GM19043 (cell line): Measurements from ENCODE around the gene RCN2.
A peak's percentile ranks its signal among the peaks of the same experiment; 100 is the strongest.

Experiments
- ATAC-seq: cut with Tn5 transposase; IDR thresholded peaks from one replicate; pipeline ENCODE4 v1.9.1; 2021; ENCODE audit warnings: low read depth; ENCODE audit not compliant: unreplicated experiment

RCN2 gene

DNA sequence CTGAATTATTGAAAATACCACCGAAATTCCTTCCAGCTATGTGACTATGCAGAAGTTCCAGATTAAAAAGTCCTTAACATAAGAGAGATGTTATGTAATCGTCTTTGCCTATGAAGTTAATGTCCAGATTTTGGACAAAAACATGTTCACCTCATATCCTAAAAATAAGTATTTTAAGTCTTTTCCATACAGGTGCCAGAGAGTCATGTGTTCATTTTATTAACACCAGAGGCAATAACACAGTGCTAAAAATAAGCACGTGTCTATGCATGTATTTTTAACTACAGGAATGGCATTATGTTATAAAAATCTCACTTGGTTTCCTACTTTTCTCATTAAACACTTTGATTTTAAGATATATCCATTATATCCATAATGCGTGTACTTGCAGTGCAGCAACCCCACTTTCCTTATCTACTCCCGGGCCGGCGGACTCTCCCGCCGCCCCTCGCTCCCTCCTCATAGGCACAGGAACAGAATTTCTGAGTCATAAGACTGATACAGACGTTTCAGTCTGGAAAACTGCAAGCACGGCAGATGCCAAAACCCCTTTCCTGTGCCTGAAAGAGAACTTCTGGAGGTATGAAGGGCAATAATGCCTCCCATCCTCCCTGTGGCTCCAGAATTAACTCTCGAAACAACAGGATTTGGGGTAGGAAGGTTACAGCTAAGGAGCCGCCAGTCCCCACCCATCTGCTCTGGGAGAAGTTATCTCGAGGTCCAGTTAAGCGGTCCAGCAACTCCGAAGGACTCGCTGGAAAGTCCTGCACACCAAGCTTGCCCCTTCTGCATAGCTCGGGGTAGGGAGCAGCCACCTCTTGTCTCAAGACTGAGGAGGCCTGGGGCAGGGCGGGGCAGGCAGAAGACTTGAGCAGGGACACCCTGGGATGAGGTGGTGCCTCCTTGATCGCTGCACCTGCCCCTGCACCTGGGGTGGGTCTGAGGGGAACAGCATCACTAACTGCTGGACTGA, 41.1 kb downstream of the RCN2 start:
- no peak for ATAC-seq

DNA sequence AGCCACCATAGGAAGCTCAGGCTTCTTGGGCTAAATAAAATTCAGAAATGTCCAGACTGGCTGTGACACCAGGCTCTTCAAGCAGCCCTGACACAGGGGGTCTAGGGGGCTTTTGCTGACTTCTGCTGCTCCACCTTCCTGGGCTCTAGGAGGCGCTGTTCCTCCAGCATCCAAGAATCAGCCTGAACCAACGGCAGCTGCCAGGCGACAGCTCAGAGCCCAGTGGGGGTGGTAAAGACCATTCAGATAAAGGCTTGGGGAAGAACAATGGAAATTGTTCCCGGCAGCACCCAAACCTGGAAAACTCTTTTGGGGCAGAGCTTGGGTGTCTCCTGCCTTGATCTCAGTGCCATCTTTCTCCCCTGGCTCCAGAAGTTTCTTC, 41.8 kb downstream of the RCN2 start:
- ATAC-seq = no peak

DNA sequence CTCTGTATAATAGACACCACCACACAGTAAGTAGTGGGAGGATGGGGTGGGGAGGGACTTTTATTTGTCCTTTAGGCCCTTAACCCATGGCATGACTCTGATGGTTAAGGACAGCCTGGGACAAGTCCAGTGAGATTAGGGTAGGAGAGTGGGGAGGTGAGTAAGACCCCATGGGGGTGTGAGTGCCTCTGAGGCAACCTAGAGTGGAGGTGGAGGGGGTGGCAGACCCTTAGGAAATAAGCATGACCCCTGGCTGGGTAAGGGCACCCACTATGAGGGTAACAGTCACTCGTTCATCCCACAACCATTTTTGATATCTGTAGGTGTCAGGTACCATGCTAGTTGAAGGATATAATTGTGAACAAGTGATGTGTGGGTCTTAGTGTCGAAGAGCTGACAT, 42.4 kb downstream of the RCN2 start:
- ATAC-seq = no peak

DNA sequence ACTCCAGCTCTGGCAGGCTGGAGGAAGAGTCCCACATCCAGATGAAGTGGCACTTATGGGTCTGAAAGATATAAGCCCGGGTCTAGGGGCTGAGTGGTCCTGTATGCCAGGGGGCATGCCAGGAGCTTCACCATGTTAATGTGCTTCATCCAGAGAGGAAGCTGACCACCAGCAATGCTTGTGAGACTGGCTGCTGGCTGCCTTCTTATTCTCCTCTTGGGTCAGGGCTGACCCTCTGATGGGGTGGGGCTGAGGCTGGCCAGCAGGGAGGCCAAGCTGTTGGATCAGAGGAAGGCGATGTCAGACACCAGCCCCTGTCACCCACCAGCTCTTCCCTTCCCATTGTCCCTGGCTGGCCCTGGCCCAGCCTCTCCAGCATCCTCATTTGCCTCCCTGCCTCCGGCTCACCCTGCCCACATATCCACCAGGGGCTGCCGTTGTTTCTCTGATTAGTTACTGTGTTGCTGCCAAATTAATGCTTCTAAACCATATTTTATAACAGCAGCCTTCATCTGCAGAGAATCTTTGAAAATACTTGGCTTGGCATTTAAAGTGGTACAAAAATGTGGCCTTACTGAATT, 43.0 kb downstream of the RCN2 start:
- ATAC-seq = no peak

DNA sequence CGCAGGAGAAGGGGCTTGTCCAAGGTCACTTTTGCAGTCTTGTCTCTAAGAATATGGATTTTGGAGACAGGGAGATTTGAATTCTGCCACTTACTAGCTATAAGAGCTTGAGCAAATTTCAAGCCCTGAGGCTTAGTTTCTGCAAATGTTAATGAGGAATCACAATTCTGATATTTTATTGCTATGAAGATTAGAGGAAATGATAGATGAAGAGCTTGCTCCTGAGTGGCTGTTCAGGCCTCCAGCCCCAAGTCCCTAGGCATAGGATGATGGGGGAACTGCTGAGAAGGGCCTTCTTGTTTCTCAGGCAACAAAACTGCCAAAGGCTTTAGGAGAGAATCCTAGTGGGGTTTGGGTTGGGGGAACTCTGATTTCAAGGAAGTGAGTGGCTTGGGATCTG, 44.6 kb downstream of the RCN2 start:
- no peak for ATAC-seq

DNA sequence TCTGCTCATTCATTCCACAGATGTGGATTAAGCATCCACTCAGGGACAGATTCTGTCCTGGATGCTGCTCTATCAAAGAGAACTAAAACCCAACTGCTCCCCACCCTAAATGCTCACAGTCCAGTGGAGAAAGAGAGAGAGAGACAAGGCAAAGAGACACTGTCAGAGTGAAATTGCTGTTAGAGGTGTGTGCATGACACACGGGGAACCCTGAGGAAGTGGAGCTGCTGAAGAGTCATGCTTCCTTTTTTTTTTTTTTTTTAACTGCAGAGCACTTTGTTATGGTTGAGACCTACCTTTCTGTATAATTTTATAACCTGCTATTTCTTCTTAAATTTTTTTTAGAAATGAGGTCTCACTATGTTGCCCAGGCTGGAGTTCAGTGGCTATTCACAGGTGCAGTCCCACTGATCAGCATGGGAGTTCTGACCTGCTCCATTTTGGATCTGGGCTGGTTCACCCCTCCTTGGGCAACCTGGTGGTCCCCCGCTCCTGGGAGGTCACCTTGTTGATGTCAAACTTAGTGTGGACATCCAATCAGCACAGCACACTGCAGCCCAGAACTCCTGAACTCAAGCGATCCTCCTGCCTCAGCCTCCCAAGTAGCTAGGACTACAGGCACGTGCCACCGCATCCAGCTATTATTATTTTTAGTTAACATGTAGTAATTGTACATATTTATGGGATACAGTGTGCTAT, 45.2 kb downstream of the RCN2 start:
- ATAC-seq = no peak

DNA sequence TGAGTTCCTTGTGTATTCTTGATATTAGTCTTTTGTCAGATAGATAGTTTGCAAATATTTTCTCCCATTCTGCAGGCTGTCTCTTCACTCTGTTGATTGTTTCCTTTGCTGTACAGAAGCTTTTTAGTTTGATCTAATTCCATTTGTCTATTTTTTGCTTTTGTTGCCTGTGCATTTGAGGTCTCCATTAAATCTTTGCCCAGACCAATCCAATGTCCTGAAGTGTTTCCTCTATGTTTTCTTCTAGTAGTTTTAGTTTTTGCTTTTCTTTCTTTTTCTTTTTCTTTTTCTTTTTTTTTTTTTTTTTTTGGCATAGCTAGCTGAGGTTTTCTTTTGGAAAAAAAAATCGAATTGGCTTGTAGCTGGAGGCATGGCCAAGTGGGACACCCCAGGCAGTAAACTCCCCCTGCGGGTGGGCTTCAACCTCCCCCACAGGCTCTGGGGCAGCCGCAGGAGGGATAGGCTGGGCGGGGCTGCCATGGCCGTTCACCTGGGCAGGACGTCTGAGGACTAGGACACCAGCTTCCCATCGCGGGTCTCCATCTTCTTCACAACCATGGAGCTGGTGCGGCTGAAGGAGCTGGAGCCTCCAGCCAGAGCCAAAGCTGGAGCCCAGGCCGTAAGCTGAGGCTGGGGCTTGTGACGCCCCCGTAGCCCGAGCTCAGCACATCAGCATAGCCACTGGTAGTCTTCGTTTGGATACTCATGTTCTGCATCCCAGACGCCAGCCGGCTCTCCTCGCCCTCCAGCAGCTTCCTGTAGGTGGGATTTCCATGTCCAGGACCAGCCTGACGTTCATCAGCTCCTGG, 47.2 kb downstream of the RCN2 start:
- no peak for ATAC-seq

DNA sequence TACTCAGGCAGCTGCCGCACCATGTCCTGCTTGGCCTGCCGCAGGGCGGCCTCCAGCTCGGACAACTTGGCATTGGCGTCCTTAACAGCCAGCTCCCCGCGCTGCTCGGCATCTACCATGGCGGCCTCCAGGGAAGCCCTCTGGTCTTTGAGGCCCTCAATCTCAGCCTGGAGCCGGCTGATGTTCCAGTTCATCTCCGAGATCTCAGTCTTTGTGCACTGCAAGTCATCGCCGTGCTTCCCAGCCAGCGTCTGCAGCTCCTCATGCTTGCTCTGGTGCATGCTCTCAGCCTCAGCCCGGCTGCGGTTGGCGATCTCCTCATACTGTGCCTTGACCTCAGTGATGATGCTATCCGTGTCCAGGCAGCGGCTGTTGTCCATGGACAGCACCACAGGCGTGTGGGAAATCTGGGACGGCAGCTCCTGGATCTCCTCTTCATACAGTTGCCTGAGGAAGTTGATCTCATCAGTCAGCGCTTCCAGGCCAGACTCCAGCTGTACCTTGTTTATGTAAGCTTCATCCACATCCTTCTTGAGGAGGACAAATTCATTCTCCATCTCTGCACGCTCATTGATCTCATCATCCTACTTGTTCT, 47.9 kb downstream of the RCN2 start:
- no peak for ATAC-seq

DNA sequence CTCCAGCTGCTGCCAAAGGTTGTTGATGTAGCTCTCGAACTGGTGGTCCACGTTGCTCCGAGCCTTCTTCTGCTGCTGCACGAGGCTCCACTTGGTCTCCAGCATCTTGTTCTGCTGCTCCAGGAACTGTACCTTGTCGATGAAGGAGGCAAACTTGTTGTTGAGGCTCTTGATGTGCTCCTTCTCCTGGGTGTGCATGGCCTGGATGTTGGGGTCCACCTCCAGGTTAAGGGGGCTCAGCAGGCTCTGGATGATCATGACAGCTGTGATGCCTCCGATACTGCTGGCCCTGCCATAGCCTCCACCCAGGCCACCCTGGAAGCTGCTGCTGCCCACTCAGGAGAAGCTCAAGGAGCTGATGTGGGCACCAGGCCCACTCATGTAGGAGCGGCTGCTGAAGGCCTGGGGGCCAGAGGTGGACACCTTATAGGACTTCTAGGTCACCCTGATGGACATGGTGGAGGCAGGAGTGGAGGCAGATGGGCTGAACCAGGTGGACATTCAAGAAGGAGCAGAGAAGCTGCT, 48.5 kb downstream of the RCN2 start:
- ATAC-seq = no peak

DNA sequence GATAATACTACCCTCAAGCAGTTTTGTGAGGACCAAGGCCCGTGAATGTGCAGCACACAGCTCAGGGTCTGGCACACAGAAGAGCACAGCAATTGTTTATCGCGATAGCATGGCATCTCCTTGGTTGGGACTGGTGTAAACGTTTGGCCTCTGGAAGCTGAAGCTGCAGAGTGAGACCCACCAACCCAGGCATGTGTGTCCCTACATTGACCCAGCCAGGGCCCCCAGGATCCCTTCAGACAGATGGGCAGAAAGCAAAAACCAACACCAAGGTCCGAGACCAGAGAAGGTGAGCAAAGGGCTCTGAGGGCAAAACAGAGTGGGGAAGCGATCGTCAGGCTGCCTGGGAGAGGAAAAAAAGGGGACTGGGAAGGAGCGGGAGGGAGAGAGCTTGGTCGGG, 50.8 kb downstream of the RCN2 start:
- ATAC-seq = no peak

DNA sequence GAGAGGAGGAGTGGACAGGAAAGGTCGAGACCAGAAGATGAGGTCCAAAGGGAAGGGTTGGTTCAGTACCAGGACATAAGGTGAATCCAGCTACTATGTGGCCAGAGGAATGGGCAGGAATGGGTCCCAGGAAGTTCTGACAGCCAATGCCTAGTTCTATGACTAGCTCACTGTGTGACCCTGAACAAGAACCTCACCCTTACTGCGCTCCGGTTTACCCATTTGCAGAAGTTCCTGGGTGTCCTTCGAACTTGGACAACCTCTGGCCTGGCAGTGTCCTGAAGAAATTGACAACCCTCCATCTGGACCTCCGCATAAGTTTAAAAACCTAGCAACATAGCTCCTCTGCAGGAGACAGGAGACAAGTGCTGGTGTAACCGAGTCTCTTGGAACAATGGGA, 51.2 kb downstream of the RCN2 start:
- ATAC-seq = no peak

DNA sequence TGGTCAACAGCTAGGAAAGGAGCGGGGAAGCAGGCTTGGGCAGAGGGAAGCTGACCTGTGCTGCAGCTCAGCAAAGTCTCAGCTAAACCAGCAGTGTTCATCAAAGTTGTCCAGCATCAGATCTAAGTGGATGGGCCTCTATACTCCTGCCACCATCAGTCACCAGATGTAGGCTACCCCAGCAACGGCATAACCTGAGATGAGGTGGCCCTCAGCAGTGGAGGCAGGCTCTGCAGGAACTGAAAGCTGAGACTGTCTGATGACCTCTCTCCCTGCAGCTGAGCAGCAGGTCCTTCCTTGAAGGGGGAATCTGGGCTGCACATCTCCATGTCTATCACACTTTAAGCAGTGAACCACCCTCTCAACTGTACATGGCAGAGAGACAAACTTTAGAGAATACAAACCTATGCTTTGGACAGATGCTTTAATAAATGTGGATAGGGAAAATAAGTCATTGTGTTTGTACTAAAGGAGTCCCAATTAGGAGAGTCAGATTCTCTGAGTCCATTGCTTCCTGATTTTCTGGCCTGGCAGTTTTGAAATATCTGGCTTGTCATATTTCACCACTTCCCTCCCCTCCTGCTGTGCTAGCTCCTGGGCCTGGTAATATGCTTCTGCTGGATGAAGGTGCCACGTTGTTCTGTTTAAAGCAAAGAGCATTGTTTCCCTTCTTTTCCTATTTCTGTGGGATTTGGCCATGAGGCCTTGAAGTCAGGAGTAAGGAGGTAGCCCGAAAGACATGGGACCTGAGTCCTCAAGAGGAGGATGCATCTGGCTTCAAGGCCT, 52.2 kb downstream of the RCN2 start:
- no peak for ATAC-seq

DNA sequence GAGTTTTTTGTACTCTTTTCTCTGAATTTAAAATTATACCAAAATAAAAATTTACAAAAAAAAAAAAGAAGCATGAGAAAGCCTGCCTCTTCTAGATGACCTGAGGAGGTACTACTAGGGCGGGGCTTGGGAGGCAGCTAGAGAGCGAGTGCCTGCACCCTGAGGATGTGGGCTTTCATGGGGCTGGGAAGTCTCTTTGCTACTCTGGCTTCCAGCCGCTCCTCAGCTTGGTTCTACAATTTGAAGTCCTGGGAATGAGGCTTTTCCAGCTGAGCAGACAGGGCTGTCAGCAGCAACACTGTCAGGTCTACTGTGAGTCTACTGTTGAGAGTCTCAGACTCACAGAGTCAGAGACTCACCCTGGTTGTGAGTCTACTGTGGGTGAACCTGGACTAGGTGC, 55.2 kb downstream of the RCN2 start:
- no peak for ATAC-seq

DNA sequence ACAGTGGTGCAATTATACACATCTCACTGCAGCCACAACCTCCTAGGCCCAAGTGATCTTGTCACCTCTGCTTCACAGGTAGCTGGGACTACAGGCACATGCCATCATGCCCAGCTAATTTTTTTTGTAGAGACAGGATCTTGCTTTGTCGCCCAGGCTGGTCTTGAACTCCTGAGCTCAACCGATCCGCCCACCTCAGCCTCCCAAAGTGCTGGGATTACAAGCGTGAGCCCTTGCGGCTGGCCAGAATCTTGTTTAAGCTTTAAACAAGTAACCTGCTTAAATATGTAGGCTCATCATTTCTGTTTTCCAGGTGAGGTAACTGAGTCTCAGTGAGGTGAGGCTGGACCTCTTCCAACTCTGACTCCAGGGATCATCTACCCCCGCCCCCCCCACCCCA, 55.7 kb downstream of the RCN2 start:
- ATAC-seq = no peak

DNA sequence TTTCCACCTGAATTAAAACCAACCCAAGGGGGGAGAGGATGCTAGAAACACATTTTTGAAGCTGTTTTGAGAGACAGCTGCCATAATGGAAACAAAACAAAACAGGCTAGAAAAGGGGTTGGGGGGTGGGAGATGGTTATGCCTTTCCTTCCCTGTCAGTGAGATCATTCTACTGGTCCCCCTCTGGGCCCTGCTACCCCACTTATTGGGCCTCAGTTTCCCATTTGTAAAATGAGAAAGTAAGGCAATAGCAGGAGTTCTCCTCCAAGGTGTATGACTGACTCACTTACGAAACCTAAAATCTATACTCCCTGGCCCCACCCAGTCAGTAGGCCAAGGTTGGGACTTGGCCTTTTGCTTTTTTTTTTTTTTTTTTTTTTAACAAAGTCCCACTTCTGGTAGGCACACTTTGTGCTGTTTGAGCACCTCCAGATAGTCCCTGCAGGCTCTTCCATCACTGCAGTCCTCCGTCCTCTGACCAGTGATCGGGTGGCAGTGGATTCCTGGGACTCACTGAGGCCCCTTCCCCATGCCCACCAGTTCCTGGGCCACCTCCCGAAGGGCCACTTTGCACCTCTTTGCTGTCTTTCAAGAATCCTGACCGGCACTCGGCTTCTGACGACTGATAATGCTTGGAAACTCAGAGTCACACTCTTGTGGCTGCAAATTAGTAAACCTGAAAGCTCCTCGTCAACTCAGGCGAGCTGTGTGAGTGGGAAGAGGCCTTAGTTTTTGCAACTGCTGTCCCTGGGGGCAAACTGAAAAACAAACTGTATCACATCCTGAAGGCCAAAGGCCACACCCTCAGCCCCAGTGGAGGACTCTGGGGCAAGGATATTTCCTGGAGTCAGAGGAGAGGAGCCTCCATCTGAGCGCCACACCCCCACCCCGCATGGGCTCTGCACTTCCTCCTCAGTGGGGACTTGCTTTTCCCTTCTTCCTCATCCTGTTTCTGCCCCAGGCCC, 56.6 kb downstream of the RCN2 start:
- ATAC-seq = peak; percentile 60

DNA sequence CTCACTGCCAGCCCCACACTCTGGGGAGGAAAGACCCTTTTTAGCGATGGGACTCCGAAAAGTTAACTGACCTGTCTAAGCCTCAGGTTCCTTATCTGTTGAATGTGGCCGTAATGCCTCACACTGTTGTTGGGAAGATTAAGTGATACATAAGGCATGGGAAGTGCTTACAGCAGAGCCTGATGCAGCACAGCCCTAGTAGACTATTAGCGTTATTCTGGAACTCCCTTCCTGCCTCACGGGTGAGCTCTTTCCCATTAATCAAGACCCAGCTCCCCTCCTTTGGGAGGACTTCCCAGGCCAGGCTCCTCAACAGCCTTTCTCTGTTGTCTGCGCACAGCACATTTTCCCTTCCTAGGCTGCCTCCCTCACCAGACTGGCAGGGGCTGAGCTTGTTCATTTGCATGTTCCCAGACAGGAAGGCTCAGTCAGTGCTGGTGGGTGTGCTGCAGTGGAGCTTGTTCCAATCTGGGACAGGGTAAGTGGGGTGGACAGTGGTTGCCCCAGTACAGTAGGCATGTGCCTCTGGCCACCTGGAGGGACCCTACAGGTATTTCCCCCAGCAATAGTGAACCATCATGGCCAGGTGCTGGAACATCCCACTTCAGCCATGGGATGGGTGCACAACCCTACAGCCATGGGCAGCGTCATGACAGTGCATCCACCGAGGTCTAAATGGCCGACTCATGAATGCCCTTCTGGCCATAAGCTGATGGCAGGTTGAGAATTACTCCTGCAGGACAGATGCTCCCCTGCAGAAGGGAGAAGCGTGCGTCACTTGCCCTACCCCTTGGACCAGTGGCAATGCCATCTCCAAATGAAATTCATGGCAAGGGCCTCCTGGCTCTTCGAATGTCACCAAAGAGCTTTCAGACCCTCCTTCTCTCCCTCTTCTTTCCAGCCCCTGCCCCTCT, 57.6 kb downstream of the RCN2 start:
- ATAC-seq = no peak

DNA sequence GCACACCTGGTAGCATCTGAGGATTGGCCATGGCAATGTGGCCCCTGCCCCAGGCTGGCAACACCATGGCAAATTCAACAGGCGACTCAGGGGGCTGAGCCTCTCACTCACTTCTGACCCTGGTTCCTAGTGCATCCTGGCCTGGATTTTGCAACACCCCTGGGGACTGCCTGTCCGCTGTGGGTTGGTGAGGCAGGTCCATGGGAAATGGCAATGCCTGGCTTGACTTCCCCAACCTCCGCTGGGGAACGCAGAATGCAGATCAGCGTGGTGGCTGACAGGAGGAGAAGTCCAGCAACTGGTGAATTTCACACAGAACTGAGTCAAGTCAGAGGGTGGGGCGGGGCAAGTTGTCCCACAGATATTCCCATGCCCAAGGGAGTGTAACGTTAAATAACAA, 59.5 kb downstream of the RCN2 start:
- ATAC-seq = no peak
